GM21423 (cell line): ENCODE results near the gene TEX10.
"Not testable (repeated sequence)": the region's sequence is repeated elsewhere in the genome, so short reads cannot be mapped to it uniquely, and the experiment has no call there.

ENCODE experiments used
- ATAC-seq: cut with Tn5 transposase; IDR thresholded peaks from one replicate; pipeline ENCODE4 v1.9.1; 2021; ENCODE audit warnings: mild to moderate bottlenecking, moderate library complexity; ENCODE audit not compliant: unreplicated experiment

TEX10 gene

DNA sequence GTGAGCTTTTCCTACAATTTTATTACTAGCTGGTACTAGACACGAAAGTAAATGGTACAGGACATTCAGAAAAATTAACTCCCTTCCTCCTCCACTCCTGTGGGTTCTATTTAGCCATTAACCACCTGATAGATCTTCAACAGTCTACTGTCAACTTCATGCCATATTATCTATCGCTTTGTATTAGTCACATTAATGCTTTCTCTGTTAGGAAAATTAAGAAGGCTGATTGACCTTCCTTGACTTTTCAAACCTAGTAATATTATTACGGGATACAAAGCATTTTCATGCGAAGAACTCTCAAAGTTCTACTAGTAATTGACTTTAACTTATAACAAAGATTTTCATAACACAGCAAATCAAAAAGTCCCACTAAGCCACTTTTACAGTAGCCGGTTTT lies 1.2 kb downstream of the TEX10 start:
- no peak for ATAC-seq

DNA sequence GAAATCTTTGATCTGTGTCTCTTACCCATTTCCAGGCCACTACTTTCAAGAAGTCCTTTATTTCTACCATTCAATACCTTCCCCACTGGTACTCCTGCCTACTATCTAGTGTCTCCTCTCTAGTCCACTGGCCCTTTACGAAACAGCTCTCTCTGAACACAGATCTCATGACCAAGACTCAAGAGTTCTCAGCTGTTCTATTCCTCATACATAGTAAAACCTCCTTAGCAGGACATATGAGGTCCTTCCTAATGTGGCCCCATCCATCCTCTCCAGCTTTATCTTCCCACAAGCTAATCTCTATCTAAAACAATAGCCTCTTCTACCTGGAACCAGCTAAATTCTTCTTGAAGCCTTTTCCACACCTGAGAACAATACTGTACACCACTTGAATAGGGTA lies 2.6 kb downstream of the TEX10 start:
- ATAC-seq, result no peak

DNA sequence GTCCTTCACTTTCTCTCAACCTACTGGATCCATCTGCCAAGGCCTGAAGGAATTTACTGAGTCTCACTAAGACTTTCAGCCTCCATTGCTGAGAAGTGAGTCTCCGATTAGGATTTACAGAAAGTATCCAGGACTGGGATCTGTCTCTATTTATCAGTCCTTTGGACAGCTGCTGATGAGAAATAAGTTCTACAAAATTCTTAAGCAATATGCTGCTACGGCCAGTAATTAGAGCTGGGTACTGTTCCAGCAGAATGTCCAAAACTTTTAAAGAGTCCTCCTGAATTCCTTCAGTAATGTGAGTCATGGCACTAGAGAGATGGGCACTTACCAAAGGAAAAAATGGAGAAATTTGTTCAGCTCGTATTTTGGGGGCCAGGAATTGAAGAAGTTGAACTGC lies 5.9 kb downstream of the TEX10 start:
- ATAC-seq, result no peak

DNA sequence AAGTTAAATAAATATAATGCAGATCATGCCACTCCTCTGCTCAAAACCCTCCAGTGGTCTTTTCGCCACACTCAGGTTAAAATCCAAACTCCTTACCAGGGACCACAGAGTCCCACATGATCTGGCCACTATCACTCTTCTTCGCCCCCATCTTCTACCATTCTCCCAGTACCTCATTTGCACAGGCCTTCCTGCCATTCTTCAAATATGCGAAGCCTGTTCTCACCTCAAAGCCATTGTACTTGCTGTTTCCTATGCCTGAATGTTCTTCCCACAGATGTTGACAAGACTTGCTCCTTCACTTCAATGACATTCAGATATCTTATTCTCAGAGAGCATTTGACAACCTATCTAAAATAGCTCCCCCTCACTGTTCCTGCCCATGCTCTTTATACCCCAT lies 10.9 kb downstream of the TEX10 start:
- no peak for ATAC-seq

DNA sequence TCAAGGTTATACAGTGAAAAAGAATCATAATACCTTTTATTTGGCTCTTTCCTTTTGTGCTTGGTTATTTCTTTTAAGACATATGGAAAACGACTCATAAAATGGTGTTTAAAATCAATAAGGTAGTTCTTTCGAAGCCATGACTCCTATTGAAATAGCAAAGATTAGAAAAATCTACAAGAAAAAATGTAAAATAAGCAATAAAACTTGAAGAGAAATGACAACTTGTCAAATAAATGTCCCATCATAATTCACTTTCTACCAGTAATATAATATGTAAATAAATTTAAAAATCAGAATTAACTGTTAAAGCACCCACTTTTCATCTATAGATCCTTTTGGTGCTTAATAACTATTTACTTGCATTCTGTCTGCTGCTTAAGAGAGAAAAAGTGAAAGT lies 12.5 kb downstream of the TEX10 start:
- ATAC-seq, result no peak

DNA sequence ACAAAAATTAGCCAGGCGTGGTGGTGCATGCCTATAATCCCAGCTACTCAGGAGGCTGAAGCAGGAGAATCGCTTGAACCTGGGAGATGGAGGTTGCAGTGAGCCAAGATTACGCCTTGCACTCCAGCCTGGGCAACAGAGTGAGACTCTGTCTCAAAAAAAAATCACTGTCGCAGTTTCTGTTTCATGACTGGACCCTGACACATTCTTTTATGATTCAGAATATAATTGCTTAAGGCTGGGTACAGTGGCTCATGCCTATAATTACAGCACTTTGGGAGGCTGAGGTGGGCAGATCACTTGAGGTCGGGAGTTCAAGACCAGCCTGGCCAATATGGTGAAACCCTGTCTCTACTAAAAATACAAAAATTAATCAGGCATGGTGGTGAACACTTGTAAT lies 14.0 kb downstream of the TEX10 start:
- not testable (repeated sequence) for ATAC-seq

DNA sequence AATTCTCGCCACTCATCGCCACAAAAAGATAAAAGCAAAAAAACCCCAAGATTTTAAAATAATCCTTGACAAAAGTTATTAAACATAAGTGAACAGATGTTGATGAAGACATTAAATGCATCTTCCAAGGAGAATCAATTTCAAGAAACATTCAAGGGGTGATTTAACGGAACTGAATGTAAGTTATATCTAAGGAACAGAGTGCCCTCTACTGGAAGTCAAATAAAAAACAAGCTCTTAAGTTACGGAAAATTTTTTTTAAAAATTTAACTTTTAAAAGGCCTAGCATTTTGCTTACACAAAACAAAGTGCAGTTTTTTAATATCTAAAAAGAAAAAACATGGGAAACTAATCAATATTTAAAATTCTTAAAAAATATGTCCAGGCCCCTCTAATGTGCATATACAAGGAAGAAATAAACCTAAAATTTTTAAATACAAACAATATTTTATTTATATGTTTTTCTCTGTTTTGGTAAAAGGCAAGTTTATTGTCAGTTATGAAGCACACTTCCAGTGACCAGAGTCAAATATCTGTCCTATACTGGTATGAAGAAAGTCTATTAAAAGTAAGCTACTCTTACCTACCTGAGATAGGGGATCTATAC lies 28.0 kb downstream of the TEX10 start:
- no peak for ATAC-seq

DNA sequence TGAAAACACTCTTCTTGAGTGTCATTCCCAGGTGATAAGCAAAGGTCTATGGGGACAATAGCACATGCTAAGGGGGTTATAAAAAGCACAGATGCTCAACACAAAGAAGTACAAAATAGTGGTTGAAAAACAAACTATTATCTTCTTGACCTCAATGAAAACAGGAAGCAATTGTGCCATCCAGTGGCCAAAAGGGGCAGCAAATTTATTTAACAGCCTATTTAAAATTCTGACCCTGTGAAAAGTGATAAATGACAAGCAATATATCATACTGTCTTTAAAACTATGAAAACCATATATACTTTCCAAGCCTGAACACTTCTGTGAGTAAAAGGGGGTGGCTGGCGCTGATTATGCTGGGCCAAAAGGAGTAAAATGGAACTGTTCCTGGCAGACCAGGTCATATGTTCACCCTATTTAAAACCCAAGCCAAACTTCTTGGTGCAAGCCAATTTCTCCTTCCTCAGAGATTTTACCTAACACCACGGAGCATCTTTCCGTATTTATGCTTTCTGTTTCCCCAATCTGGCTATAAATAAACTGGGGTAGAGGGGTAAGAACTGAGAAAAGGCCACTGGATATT lies 29.7 kb downstream of the TEX10 start:
- ATAC-seq, result no peak

DNA sequence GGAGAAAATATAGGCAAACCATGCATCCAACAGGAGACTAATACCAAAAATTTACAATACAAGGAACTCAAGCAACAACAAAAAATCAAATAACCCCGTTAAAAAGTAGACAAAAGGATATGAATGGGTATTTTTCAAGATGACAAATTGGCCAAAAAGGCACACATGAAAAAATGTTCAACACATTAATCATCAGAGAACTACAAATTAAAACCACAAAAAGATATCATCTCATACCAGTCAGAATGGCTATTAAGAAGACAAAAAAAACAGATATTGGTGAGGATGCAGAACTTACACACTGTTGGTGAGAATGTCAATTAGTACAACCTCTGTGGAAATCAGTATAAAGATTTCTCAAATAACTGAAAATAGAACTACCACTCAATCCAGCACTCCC lies 35.0 kb downstream of the TEX10 start:
- no peak for ATAC-seq

DNA sequence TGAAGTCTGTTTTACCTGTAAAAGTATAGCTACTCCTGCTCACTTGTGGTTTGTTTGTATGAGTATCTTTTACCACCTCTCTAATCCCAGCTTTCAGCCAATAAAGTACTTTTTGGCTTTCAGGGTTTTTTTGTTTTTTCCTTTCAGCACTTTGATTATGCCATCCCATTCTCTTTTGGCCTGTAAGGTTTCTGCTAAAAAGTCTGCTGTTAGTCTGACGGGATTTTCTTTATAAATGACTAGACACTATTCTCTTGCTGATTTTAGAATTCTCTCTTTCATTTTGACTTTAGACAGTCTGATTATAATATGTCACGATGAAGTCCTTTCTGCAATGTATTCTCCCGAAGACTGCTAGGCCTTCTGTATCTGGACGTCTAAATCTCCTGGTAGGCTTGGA lies 37.2 kb downstream of the TEX10 start:
- no peak for ATAC-seq

DNA sequence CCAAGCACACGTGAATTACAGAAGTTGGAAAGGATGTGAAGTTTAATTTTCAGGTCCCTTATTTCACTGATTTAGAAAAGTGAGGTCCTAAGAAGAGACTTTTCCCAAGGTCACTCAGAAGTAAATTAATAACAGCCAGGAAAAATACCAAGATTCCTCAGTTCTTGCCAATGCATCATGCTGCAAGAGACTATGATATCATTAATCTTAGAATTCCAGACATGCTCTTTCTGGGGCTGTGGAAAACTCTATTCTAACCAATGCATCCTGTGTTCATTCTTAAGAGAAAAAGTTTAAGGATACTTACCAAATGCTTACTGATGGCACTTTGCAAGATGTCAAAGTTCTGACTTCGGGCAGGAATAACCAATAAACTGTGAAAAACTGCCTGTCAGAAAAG lies 42.8 kb downstream of the TEX10 start:
- no peak for ATAC-seq

DNA sequence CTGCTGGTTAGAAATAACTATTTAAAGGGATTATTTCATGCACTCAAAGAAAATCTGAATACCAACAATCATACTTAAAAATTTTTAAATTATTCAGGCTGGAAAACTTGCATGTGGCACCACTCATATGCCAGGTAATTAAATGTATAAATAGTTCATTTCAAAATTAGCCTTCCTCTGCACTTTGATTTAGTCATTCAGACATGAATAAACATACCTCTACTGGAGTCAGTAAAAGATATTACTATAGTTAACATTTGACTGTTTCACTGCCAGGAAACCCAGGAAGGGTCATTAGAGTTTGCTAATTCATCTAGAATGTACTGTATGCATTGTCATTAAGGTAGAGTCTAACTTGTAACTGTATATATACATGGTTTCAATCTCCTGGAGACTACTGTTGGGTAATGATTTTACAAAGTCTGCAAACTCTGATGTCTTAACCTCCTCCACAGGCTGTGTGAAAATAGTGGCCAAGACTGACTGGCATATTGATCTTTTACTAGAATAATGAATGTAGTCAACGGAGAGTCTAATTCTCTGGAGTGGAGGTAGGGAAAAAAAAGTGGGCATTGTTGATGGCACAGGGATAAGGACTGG lies 43.7 kb downstream of the TEX10 start:
- ATAC-seq, result no peak

DNA sequence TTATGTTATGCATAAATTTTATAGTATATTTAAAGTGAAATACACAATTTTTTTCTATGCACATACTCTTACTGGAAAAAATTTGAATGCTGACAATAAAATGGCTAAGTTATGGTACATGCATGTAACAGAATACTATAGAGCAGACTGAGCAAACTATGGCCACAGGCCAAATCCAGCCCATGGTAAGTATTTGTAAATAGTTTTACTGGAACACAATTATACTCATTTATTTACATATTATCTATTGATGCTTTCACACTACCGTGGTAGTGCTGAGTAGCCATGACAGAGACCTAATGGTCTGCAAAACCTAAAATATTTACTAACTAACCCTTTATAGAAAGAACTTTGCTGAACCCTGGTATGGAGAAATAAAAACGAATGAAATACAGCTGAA lies 45.7 kb downstream of the TEX10 start:
- no peak for ATAC-seq

DNA sequence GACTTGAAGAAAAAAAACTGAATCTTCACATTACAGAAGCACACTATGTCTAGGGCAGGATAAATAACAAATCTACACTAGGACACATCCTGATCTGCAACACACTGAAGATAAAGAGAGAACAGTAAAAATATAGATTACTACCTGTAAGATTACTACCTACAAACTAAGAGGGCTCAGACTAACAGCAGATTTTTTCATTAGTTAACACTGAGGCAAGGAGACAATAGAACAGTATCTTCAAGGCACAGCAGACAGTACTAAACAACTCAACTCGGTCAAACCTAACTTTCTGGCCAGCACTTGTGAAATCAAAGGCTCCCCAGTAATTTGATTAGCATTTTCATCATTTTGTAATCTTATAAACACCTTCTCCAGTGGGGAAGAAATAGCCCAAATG lies 46.5 kb downstream of the TEX10 start:
- ATAC-seq, result no peak

DNA sequence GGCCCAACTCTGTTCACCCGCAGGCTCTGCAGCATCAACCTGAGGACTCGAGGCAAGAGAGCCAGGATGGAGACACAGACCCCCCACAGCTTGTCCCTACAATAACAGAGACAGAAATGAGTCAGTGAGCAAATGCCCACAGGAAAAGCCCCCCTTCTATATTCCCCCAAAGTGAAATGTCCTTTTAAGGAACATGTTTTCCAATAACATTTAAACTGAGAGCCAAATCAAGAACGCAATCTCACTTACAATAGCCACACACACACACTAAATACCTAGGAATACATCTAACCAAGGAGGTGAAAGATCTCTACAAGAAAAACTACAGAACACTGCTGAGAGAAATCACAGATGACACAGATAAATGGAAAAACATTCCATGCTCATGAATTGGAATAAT lies 49.0 kb downstream of the TEX10 start:
- ATAC-seq, result no peak

DNA sequence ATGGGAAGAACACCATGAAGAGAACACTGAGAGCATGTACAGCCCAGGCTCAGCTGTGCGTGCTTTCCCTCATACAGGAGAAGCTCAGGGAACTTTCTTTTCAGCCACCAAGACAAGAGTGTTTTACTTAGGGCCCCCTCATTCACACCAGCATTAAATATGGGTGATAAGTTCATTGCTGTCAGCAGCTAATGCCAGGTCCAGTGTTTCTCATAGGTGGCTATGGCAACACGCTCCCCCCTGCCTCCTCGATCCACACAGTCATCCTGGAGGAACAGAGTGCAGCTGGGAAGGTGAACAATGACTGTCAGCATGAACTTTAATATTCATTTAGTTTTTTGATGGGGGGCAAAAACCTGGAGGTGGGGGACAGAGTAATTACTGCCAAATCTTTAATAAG lies 54.4 kb downstream of the TEX10 start:
- ATAC-seq, result no peak

DNA sequence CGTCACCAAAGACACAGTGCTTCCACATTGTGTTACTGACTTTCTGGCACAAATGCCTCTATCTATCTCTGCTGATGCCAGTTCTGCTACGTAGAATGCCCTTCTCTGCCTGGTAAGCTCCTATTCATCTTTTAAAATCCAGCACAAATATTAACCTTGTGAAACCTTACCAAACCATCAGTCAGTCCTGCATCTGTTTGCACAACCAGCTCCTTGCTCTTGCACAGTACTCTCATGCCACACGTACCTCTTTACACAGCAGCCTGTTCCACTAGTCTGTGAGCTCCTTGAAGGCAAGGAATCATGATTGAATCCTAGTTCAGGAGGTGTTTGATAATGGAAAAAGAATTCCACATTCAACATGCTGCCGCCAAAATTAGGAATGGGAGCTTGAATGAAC lies 56.3 kb downstream of the TEX10 start:
- no peak for ATAC-seq

DNA sequence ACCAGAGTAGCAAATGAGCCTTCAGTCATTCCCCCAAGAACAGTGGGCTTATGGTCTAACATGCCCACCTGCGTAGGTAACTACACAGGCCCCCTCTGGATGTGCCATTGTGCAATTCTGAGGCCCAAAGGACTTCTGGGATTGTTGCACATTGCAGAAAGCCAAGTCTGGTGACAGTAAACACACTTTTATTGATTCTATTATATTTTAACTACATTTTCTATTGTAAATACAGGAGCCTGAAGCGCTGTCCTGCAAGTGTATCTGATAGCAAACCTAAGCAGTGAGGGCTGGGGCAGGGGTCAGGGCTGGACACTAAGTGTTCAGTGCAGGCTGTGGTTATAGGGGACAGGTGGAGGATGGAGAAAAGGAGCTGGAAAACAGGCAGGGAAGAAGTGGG lies 57.5 kb downstream of the TEX10 start:
- ATAC-seq, result no peak

DNA sequence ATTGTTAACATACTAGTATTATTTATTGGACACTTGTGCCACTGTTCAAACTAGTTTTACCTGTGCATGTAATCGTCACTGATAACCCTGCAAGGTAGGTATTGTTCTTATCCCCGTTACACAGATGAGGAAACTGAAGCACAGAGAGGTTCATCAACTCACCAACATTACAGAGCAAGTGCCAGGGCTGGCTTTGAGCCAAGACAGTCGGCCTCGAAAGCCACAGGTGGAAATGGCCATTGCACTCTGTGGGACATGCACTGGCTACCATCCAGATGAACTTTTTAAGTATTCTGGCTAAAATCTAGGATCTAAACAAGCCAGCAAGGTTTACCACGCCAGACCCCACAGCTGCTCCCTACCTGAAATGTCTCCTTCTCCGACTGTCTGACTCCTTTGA lies 57.9 kb downstream of the TEX10 start:
- ATAC-seq, result no peak

DNA sequence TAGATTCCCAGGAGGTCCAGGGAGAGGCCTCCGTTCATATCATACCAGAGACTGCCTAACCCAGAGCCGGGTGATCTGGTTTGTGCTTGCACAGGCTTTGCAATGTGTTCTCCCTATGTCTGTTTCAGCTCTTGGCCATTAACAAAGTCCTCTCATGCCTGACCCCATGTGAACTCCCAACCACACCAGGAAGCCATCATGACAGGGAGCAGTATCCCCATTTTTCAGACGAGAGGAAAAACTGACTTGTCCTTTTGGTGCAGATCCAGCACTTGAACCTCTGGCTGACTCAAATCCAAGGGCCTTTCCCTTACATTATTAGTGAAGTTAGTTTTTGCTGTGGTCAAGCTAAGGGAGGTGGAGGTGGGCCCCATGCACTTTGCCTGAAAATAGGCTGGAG lies 58.4 kb downstream of the TEX10 start:
- ATAC-seq, result no peak

DNA sequence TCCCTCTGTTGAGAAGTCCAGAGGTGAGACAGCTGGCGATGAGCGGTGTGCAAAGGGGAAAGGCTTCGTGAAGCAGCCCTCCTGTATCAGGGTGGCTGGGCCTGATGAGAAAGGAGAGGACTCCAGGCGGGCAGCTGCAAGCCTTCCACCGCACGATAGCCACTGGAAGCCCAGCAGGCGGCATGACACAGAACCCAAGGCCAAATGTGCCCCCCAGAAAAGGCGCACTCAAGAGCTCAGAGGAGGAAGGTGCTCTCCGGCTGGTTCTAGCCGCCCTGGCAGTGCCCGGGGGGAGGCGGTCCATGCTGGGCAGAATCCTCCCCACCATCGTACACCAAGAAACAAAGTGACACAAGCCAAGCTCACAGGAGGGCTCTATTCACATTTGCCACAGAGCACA lies 60.3 kb downstream of the TEX10 start:
- ATAC-seq, result no peak

DNA sequence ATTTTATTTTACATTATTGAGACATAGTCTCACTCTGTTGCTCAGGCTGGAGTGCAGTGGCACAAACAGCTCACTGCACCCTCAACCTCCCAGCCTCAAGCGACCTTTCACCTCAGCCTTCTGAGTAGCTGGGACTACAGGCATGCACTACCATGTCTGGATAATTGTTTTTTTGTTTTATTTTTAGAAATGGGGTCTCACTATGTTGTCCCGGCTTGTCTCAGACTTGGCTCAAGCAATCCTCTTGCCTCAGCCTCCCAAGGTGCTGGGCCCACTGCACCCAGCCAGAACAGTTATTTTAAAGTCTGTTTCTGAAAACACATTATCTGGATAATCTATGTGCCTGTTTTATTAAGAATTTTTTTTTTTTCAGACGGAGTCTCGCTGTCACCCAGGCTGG lies 62.0 kb downstream of the TEX10 start:
- no peak for ATAC-seq

DNA sequence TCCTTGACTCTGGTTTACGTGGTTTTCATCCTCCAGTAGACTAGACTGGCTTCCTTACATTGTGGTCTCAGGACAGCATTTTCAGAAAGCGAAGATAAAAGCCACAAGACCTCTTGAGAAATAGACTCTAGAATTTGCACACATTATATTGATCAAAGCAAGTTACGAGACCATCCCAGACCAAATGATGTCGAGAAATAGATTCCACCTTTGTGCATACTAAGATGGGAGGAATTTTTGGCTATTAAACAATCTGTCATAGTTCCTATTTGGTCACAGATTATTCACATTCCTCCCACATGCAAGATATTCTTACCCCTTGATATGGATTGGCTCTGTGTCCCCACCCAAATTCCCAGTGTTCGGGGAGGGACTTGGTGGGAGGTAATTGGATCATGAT lies 65.6 kb downstream of the TEX10 start:
- no peak for ATAC-seq
